Stimulated activated naive B cell treated with anti-CD40 and anti-IgM and Interleukin-4, amounts not matched to agents 10 μg/mL and 1 μg/mL and 100 μg/mL, for 72 hours (primary cell): ENCODE data around the gene SCFD1.

Experiments
- ATAC-seq, 2 donors: fragments of 150-1000 bp; cut with Tn5 transposase; replicated peaks; 2 replicates each; pipeline ENCODE4 v1.10.0; 2021; ENCODE audit warnings: moderate library complexity in 1 of 2
- DNase-seq: peaks from one replicate; pipeline ENCODE4 v3.0.0; 2021
- H3K27ac Mint-ChIP-seq: one replicate; pipeline ENCODE4 v1.8.0; 2022; ENCODE audit warnings: mild to moderate bottlenecking, mixed read lengths
- H3K27me3 Mint-ChIP-seq, 2 donors: one replicate each; pipeline ENCODE4 v1.8.0; 2022; ENCODE audit warnings: mixed read lengths in 2 of 2
- H3K36me3 Mint-ChIP-seq, 2 donors: one replicate each; pipeline ENCODE4 v1.8.0; 2022; ENCODE audit warnings: mixed read lengths in 2 of 2, mild to moderate bottlenecking in 1 of 2
- H3K4me1 Mint-ChIP-seq, 2 donors: one replicate each; pipeline ENCODE4 v1.8.0; 2022; ENCODE audit warnings: mixed read lengths in 2 of 2, mild to moderate bottlenecking in 1 of 2
- H3K4me3 Mint-ChIP-seq, 2 donors: one replicate each; pipeline ENCODE4 v1.8.0; 2022; ENCODE audit warnings: mild to moderate bottlenecking in 2 of 2, mixed read lengths in 2 of 2, moderate library complexity in 1 of 2
- H3K9me3 Mint-ChIP-seq, 2 donors: one replicate each; pipeline ENCODE4 v1.8.0; 2022; ENCODE audit warnings: mixed read lengths in 2 of 2, mild to moderate bottlenecking in 1 of 2

SCFD1 gene

DNA sequence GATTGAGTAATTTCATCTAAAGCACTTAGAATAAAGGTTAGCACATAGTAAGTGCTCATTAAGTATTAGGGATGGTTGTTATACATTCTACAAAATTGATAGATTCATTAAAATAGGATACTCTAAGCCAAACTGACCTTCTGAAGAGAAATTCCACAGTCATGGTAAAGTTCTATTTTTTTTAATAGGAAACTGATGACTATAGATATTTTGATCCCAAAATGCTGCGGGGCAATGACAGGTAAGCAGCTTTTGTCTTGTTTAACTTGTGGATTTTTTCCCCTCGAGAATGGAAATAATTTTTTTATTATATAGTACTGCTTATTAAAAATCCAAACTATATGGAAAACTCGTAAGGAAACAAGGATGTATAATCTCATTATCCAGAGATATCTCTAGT is 97.0 kb downstream of the SCFD1 start:
- no peak for ATAC-seq
- peaks cover 0 to 2% of the 10 kb centered on the region in 2 donors for H3K9me3 Mint-ChIP-seq
- H3K27ac Mint-ChIP-seq, result no peak overlapping the region

DNA sequence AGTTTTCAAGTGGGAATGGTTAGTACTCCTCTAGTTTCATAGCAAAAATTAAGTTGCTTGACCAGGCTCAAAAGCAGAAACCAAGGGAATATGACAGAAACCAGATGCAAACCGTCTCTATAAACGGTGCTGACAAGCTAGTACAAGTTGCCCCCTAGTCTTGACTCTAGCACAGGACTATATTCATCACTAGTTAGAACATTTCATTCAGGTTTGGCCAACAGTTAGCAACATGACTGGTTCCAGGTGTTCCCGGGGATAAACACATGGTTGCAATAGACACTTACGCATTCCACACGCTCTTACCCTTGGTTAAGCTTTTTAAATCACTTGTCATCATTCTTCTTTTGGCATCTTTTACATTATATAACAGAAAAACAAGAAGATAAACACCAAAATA is 103.6 kb downstream of the SCFD1 start:
- H3K9me3 Mint-ChIP-seq, result peaks cover 4 to 8% of the 10 kb centered on the region in 2 donors
- no peak for ATAC-seq

More for the DNA sequence above, 97.0 kb downstream of the SCFD1 start:
- Mint-ChIP-seq H3K4me1 (no peaks in the 10 kb centered on the region), H3K27me3 (no peaks in the 10 kb centered on the region), H3K36me3 (peaks cover 14 to 24% of the 10 kb centered on the region in 2 donors), H3K4me3 (no peak overlapping the region)
- no peak for DNase-seq

DNA sequence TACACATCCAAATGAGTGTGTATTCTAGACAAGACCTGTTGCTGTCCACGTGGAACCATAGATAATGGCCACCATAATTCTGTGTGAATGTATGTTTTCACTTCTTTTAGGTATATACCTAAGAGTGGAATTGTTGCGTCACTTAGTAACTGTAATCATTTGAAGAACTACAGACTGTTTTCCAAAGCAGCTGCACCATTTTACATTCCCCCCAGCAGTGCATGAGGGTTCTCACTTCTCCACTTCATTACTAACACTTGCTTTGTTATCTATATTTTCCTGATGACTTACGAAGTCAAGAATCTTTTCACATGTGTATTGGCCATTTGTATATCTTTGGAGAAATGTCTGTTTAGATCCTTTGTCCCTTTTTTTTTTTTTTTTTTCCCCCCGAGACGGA is 106.4 kb downstream of the SCFD1 start:
- peaks cover 63 to 72% of the 10 kb centered on the region in 2 donors for H3K36me3 Mint-ChIP-seq
- H3K27me3 Mint-ChIP-seq, result no peaks in the 10 kb centered on the region
- H3K9me3 Mint-ChIP-seq, result peaks cover 4 to 5% of the 10 kb centered on the region in 2 donors
- DNase-seq (no peak), ATAC-seq (no peak)
- no peak overlapping the region for H3K27ac Mint-ChIP-seq
- no peak overlapping the region for H3K4me3 Mint-ChIP-seq
- H3K4me1 Mint-ChIP-seq, result peaks cover 10 to 16% of the 10 kb centered on the region in 2 donors

More for the DNA sequence above, 103.6 kb downstream of the SCFD1 start:
- Mint-ChIP-seq H3K36me3 (peaks cover 66 to 72% of the 10 kb centered on the region in 2 donors), H3K4me1 (peaks cover 10 to 16% of the 10 kb centered on the region in 2 donors), H3K27ac (no peak overlapping the region), H3K4me3 (no peak overlapping the region), H3K27me3 (no peaks in the 10 kb centered on the region)
- DNase-seq, result no peak

DNA sequence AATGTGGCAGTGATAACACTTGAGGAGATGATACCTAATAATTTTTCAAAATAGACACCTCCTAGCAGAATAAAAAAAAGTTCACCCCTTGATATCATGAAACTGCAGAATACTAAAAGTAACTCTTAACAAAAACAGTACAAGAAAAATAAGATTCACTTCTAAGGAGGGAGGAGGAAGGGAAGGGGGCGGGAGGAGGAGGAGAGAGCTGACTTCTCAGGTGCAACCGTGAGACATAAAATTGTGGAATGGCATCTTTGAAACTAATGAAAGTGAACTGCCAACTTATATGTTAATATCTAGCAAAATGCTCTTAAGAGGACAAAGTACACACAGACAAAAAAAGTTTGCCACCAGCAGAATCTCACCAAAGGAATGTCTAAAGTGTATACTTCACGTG is 115.8 kb downstream of the SCFD1 start:
- Mint-ChIP-seq H3K27me3 (no peaks in the 10 kb centered on the region), H3K9me3 (peaks cover 0 to 3% of the 10 kb centered on the region in 2 donors)

DNA sequence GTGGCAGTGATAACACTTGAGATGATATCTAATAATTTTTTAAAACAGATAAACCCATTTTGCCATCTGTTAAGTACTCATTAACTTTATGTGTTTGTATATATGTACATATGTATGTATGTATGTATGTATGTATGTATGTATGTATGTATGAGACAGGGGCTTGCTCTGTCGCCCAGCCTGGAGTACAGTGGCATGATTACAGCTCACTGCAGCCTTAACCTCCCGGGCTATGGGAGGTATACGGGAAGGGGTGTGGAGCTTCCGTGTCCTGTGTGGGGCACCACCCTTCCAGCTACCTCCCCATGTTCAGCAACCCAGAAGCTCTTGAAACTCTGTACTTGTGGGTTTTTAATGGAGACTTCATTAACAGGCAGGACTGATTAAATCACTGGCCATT is 116.9 kb downstream of the SCFD1 start:
- Mint-ChIP-seq H3K9me3 (peaks cover 0 to 3% of the 10 kb centered on the region in 2 donors), H3K27ac (no peak overlapping the region), H3K4me3 (no peak overlapping the region), H3K36me3 (peaks cover 11 to 17% of the 10 kb centered on the region in 2 donors), H3K4me1 (no peaks in the 10 kb centered on the region), H3K27me3 (no peaks in the 10 kb centered on the region)
- ATAC-seq, result no peak
- no peak for DNase-seq

More for the DNA sequence above, 115.8 kb downstream of the SCFD1 start:
- DNase-seq (no peak), ATAC-seq (no peak)
- no peak overlapping the region for H3K4me3 Mint-ChIP-seq
- peaks cover 14 to 21% of the 10 kb centered on the region in 2 donors for H3K36me3 Mint-ChIP-seq
- no peaks in the 10 kb centered on the region for H3K4me1 Mint-ChIP-seq
- H3K27ac Mint-ChIP-seq, result no peak overlapping the region

DNA sequence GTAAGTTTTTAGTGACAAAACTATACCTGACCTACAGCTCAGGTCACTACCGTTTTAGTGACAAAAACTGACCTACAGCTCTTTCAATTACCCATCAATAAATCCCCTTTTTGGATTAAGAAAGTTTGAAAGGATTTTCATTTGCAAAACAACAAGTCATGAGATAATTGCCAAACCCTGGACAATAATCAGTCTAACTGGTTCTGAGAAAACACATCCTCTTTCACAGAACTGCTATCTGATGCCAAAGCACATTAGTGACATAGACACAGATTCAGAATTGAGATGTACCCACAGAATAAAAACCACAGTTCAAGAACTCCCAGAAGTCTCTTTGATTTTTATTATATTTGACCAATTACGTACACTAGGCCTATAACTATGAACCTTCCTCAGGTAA is 126.2 kb downstream of the SCFD1 start:
- no peak for DNase-seq
- Mint-ChIP-seq H3K36me3 (no peaks in the 10 kb centered on the region), H3K9me3 (no peaks in the 10 kb centered on the region), H3K4me1 (no peaks in the 10 kb centered on the region), H3K27ac (no peak overlapping the region), H3K27me3 (peaks cover 4 to 5% of the 10 kb centered on the region in 2 donors), H3K4me3 (no peak overlapping the region)
- no peak for ATAC-seq

DNA sequence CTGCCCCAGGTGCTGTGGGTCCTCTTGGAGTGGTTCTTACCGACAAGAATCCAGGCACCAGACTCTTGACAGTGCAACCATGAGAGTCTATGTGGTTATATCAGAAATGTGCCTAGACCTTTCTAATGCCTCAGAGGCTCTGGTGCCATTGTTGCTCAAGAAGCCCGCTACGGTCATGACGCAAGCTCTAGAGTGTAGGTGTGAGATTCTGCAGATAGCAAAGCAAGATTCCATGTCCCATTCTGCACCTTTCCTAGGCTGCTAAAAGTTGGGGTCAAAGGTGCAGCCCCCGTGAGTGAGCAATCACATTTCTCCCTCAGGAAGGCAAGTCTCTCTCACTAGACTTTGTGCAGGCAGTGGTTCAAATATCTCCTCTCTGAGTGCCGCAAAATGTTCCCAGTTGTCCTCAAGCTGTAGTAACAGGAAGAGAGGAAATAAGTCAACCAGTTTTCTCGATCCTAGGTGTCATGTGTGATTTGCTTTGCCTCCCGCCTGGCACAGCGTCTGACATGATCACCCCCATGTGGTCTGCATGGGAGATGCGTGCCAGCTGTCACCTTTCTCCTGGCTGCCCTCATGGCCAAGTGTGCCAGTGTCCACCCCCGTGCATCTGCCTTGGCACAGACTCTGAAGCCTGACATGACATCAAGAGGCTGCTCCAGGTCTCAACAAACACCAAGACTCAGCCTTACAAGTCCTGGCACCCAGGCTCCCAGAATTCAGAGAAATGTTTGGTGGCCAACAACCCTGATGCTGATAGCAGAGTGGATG is 129.7 kb downstream of the SCFD1 start:
- ATAC-seq (peak in 1 of 2 donors; percentile 34), DNase-seq (no peak)
- no peaks in the 10 kb centered on the region for H3K4me1 Mint-ChIP-seq
- no peaks in the 10 kb centered on the region for H3K36me3 Mint-ChIP-seq
- no peak overlapping the region for H3K4me3 Mint-ChIP-seq
- H3K27me3 Mint-ChIP-seq, result peaks cover 0 to 5% of the 10 kb centered on the region in 2 donors
- no peaks in the 10 kb centered on the region for H3K9me3 Mint-ChIP-seq
- no peak overlapping the region for H3K27ac Mint-ChIP-seq

DNA sequence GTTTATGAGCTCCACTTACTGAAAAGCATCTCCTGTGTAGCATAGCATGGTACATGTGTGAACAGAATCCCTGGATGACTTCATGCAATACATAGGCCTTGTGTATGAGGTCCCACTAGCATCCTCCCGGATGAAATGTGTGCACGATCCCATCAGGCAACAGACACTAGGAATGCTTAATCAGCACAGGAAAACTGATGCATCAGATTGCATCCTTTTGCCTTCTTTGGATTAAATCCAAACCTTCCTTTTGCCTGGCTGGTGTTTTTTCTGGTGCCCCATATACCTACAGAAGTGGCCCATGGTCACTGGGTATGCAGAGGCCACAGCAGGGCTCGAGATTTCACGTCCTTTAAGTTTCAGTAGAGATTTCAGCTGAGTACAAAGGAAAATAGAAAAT is 131.3 kb downstream of the SCFD1 start:
- H3K27ac Mint-ChIP-seq, result no peak overlapping the region
- ATAC-seq (no peak), DNase-seq (no peak)
- H3K36me3 Mint-ChIP-seq, result no peaks in the 10 kb centered on the region
- H3K27me3 Mint-ChIP-seq, result peaks cover 0 to 5% of the 10 kb centered on the region in 2 donors
- H3K4me3 Mint-ChIP-seq, result no peak overlapping the region
- no peaks in the 10 kb centered on the region for H3K4me1 Mint-ChIP-seq
- no peaks in the 10 kb centered on the region for H3K9me3 Mint-ChIP-seq

DNA sequence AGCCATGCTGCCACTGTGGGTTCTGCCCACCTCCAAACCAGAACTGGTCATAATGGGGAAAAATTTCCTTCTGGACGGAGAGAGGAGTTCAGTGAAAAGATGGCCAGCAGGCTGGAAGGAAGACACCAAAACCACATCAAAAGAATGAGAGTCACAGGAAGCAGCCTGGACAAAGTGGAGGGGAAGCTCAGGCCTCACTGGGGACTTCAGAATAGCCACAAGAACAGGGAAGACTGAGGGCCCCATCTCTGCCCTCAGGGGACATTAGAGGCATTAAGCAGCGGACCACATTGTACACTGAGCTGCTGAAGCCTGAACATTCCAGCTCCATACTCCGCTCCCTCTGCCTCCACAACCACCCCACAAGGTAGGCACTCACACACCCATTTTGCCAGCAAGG is 132.7 kb downstream of the SCFD1 start:
- Mint-ChIP-seq H3K4me1 (no peaks in the 10 kb centered on the region), H3K27me3 (peaks cover 0 to 5% of the 10 kb centered on the region in 2 donors)

DNA sequence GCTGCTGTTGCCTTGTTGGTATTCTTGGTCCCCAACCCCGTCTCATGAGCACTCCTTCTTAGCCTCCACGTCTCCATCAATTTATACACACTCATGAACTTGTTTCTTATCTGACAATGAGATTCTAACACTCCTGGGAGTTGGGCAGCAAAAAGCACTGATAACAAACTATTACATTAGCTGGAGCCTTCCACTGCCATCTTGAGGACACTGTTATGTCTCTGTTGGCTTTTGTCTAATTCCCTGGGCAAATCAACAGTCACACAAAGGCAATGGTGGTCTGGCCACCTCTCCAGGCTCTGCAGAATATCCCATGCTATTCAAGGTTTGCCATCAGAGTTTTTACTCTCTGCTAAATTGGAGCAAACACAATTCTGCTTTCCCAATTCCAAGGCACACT is 134.5 kb downstream of the SCFD1 start:
- no peaks in the 10 kb centered on the region for H3K4me1 Mint-ChIP-seq
- ATAC-seq, result no peak
- DNase-seq, result no peak
- H3K27ac Mint-ChIP-seq, result no peak overlapping the region
- H3K36me3 Mint-ChIP-seq, result no peaks in the 10 kb centered on the region
- H3K9me3 Mint-ChIP-seq, result no peaks in the 10 kb centered on the region
- peaks cover 0 to 13% of the 10 kb centered on the region in 2 donors for H3K27me3 Mint-ChIP-seq
- H3K4me3 Mint-ChIP-seq, result no peak overlapping the region

More for the DNA sequence above, 132.7 kb downstream of the SCFD1 start:
- no peak overlapping the region for H3K27ac Mint-ChIP-seq
- H3K4me3 Mint-ChIP-seq, result no peak overlapping the region
- no peak for DNase-seq
- no peaks in the 10 kb centered on the region for H3K36me3 Mint-ChIP-seq
- H3K9me3 Mint-ChIP-seq, result no peaks in the 10 kb centered on the region
- ATAC-seq, result no peak

DNA sequence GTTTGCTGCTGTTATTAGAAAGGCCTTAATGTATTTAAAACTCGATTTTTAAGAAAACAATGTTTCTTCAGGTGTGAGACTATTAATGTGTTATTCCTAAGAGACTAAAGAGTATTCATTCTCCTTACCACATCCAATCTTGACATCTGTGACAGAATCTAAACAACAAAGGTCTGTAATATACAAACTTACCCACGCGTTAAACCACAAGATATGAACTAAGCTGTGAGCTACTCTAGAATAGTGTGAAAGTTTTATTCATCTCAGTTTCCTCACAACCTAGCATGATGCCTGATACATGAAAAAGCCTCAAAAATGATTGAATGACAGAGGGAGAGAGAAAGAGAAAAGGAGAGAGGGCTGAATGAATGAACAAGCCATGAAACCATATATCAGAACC is 135.0 kb downstream of the SCFD1 start:
- H3K27me3 Mint-ChIP-seq, result peaks cover 0 to 13% of the 10 kb centered on the region in 2 donors
- no peaks in the 10 kb centered on the region for H3K36me3 Mint-ChIP-seq
- DNase-seq, result no peak
- no peaks in the 10 kb centered on the region for H3K4me1 Mint-ChIP-seq
- no peak overlapping the region for H3K27ac Mint-ChIP-seq
- no peak overlapping the region for H3K4me3 Mint-ChIP-seq
- H3K9me3 Mint-ChIP-seq, result peaks cover 0 to under 1% of the 10 kb centered on the region in 2 donors
- no peak for ATAC-seq

DNA sequence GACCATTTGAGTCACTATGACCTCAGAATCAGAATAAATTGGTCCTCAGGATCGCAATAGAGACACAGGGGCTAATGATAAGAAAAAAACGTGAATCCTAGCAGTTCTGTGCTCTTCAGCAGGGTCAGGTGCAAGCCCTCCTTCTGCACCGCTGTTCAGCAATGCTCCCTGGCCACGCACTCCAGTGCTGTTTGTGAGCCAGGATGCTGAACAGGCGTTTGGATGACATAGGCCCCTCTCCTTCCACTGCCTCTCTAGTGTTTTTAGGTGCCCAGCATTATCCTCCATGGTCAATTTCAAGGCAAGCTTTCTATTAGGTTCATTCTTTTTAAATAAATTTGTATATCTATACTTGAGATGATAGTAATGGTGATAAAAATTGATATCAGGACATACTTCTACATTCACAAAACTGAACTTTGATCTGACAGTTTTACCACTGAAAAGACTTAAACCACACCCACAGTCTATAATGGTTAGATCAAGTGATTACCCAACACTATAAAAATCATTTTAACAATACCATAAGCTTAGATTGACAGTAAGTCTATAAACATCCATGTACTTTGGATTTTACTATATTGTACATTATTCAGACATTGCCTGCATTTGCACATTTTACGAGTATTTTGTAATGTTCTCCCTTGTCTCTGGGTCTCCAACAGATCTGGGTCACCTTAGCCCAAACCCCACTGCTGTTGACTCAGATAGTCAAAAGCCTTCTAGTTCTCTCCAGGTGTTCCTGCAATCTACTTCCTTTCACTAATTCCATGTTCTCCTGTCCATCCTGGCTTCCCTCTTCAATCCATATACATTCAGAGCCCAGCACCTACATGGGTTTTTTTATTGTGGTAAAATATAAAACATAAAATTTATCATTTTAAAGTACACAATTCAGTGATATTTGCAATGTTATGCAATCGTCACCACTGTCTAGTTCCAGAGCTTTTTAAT is 137.3 kb downstream of the SCFD1 start:
- DNase-seq (no peak), ATAC-seq (no peak)
- Mint-ChIP-seq H3K9me3 (peaks cover 11 to 13% of the 10 kb centered on the region in 2 donors), H3K27ac (no peak overlapping the region), H3K4me3 (no peak overlapping the region), H3K4me1 (no peaks in the 10 kb centered on the region), H3K36me3 (peaks cover 0 to 6% of the 10 kb centered on the region in 2 donors), H3K27me3 (peaks cover 11 to 22% of the 10 kb centered on the region in 2 donors)

DNA sequence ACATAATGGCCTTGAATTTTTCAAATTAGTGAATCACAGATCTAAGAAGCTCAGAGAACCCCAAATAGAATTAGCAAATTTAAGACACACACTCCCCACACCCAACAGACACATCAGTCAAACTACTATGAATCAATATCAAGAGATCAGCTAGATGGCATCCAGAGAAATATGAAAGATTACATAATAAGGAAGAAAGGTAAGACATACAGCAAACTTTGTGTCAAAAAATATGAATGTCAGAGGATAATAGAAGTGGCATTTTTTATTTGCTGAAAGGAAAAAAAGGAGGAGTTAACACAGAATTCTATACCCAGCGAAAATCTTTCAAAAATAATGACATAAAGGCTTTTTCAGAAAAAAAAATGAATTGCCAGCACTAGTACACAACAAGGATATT is 141.8 kb downstream of the SCFD1 start:
- peaks cover 16 to 20% of the 10 kb centered on the region in 2 donors for H3K27me3 Mint-ChIP-seq
- H3K4me3 Mint-ChIP-seq, result no peak overlapping the region
- ATAC-seq (no peak), DNase-seq (no peak)
- H3K27ac Mint-ChIP-seq, result no peak overlapping the region
- H3K9me3 Mint-ChIP-seq, result peaks cover 13 to 17% of the 10 kb centered on the region in 2 donors
- H3K36me3 Mint-ChIP-seq, result peaks cover 0 to 6% of the 10 kb centered on the region in 2 donors
- H3K4me1 Mint-ChIP-seq, result no peaks in the 10 kb centered on the region

DNA sequence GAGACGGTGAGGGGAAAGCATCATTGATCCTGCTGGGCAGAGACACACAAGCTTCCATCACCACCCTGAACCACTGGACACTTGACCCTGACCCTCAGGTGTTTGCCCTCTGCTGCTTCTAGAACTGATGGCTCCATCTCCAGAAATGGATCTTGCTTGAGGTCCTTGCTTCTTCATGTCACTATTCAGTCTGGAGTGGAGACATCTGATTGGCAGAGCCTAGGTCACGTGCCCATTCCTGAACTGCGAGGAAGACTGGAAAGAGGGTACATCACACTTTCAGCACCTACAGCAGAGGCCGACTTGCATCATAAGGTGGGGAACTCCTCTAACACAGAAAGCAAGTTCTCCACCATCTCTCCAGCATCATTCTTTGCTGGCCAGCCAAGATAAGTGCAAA is 145.5 kb downstream of the SCFD1 start:
- no peak overlapping the region for H3K4me3 Mint-ChIP-seq
- no peaks in the 10 kb centered on the region for H3K4me1 Mint-ChIP-seq
- ATAC-seq, result no peak
- H3K9me3 Mint-ChIP-seq, result peaks cover 12 to 17% of the 10 kb centered on the region in 2 donors
- H3K36me3 Mint-ChIP-seq, result peaks cover 0 to 6% of the 10 kb centered on the region in 2 donors
- no peak for DNase-seq
- no peak overlapping the region for H3K27ac Mint-ChIP-seq
- H3K27me3 Mint-ChIP-seq, result peaks cover 27 to 32% of the 10 kb centered on the region in 2 donors
